Liver (tissue), 3 donors: ENCODE data around the gene SH3BP1.

Source experiments
- CTCF ChIP-seq: fragments of 150-350 bp; IDR thresholded peaks from 2 replicates; pipeline ENCODE4 v1.5.1; 2017; ENCODE audit warnings: improper control_type of control experiment, low read depth, low read length; ENCODE audit not compliant: missing input control
- EGR1 ChIP-seq, 2 donors: IDR thresholded peaks; 2 replicates each; pipeline ENCODE4 v1.6.1; 2016 to 2018; ENCODE audit warnings: antibody characterized with exemption in 2 of 2, low read depth in 2 of 2
- JUND ChIP-seq, 2 donors: IDR thresholded peaks; 2 replicates each; pipeline ENCODE4 v1.6.1; 2016; ENCODE audit warnings: antibody characterized with exemption in 2 of 2
- REST ChIP-seq: IDR thresholded peaks from 2 replicates; pipeline ENCODE4 v1.6.1; 2016; ENCODE audit warnings: antibody characterized with exemption, mild to moderate bottlenecking
- SP1 ChIP-seq: IDR thresholded peaks from 2 replicates; pipeline ENCODE4 v1.6.1; 2018; ENCODE audit warnings: antibody characterized with exemption, mild to moderate bottlenecking
- TAF1 ChIP-seq: conservative IDR thresholded peaks from 2 replicates; pipeline ENCODE4 v1.6.1; 2016; ENCODE audit warnings: antibody characterized with exemption, mild to moderate bottlenecking
- YY1 ChIP-seq: IDR thresholded peaks from 2 replicates; pipeline ENCODE4 v1.6.1; 2016; ENCODE audit warnings: antibody characterized with exemption, mild to moderate bottlenecking
- TF ChIP-seq, protein P1 (sequence below): IDR thresholded peaks from 2 replicates; pipeline ENCODE4 v1.6.1; 2016; ENCODE audit warnings: antibody characterized with exemption
- TF ChIP-seq, protein P2 (sequence below): IDR thresholded peaks from 2 replicates; pipeline ENCODE4 v1.6.1; 2016; ENCODE audit warnings: antibody characterized with exemption
- donor health status: healthy.
- donor health status: healthy.

DNA sequence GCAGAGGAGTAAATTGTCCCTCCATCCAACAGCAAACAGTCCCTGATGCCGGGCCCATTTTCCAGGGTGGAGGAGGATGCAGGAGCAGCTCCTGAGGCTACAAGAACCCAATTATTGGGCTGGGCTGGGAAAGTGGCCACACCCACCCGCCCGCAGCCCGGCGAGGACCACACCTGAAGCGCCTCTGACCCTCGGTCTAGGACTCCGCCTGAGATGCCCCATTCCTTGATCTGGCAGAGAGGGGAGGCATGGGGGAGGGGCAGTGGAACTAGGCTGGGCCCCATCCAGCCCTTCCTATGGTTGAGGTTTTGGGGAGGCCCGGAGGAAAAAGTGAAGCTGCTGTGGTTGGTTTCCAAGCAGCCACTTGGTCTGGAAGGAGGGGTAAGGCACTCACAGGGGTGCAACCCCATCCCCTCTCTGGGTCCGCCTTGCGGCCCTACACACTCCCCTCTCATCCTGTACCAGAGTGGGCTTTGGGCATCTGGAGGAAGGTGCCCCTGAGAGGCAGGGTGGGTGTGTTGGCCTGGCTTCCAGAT, 33.5 kb downstream of the SH3BP1 start:
- no peak for TF ChIP-seq YY1
- TF ChIP-seq, protein P1, sequence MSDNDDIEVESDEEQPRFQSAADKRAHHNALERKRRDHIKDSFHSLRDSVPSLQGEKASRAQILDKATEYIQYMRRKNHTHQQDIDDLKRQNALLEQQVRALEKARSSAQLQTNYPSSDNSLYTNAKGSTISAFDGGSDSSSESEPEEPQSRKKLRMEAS = no peak
- TF ChIP-seq CTCF = no peak
- no peak for TF ChIP-seq EGR1 (IDR thresholded peaks at IDR 0.05; ENCODE audit: low read depth in 2 of 2)
- no peak for TF ChIP-seq TAF1
- TF ChIP-seq JUND (IDR thresholded peaks at IDR 0.05) = no peak
- TF ChIP-seq, protein P2, sequence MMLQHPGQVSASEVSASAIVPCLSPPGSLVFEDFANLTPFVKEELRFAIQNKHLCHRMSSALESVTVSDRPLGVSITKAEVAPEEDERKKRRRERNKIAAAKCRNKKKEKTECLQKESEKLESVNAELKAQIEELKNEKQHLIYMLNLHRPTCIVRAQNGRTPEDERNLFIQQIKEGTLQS = no peak
- no peak for TF ChIP-seq SP1
- TF ChIP-seq REST = no peak
